CD4-positive, alpha-beta T cell treated with Interleukin-4 for 1 hour (primary cell): ENCODE data around the gene MFAP1.
A peak's percentile ranks its signal among the peaks of the same experiment; 100 is the strongest.

Experiments used
- DNase-seq, 2 donors: peaks; one replicate each; pipeline ENCODE4 v3.0.0-alpha.2; 2020 to 2022

The MFAP1 gene

GRCh38 chr15:43775411-43775965 lies 49.0 kb downstream of the MFAP1 start:
- no peak for DNase-seq

DNA sequence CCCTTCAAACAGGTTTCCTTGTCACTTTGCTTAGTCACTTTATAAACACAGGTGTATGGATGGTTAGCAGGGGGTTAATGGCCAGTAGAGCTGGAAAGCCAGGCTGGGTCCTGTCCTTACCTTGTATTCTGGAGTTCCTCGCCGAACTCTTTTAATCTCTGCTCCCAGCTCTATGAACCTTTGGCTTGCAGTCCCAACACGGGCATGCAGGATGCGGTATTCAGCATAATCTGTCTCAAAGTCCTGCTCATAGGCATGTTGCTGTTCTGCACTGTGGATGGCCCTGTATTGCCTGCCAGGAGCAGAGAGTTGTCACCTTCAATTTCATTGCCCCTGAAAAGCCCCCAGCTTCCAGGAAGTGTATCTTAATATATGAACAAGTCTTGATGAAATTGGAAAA lies 50.4 kb downstream of the MFAP1 start:
- no peak for DNase-seq

DNA sequence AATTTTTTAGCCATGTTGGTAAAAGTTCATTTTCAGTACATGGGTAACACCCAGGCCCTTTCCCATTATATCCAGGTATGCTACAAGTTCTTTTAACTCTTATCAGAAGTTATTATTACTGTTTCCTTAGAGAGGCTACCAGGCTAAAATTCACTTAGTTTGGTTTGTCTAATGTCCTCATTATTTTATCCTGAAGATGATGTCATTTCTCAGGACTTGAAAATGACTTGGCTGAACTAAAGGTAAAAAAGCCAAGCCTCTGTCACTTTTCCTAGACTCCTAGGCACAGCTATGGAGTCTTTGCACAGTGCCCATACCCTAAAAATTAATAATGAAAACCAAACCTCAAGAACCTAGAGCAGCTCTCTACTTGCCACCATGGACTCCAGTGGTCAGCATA lies 51.9 kb downstream of the MFAP1 start:
- no peak for DNase-seq

- DNase-seq = no peak
These were observed 52.7 kb downstream of the MFAP1 start for GRCh38 chr15:43771816-43772215.

DNA sequence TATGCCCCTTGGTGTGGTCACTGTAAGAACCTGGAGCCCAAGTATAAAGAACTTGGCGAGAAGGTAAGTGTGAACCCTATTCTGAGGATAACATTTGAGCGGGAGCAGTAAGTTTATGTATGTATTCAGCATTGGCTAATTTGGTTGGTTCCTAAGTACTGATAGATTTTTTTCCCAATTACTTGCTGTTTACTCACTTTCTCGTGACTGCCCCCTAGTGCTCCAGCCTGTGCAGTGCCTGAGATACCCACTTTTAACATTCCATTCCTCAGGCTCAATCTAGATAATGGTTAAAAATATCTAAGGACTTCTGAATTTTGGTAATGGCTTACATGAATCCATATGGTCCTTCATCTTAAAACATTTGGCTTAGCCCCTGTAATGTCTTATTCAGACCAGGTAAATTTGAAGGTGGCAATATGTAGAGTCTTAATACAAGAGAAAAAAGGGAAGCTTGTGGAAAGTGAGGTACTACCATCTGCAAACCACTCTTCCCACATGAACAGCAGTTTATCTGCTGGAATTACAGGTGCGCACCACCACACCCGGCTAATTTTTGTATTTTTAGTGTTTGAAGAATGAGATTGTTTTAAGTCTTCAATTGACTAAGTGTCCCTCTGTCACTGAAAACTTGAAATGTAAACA lies 54.8 kb downstream of the MFAP1 start:
- peak; percentile 66 to 71 for DNase-seq

DNA sequence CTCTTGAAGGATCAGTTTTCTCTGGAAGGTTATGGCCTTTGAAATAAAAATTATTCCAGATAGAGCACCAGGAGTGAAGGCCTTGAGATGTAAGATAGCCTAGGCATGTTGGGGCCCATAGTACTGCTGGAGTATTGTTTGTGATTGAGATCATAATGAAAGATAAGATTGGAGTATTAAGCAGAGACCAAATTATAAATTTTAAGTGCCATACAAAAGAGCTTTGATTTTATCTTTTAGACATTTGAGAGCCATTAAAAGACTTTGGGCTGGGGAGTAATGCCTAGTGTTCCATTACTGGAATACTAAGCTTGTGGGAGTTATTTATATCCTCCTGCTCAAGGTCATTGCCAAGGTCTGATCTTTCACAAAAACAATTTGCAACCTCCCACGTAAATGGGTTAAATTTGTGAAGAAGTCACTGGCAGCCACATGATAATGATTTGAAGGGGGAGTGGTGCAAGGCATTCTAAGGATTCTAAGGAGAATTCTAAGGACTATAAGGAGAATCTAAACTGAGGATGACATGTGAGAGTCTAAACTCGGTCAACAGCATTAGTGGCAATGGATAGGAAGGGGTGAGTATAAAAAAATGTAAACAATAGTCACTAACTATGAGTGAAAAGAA lies 60.6 kb downstream of the MFAP1 start:
- DNase-seq = no peak

DNA sequence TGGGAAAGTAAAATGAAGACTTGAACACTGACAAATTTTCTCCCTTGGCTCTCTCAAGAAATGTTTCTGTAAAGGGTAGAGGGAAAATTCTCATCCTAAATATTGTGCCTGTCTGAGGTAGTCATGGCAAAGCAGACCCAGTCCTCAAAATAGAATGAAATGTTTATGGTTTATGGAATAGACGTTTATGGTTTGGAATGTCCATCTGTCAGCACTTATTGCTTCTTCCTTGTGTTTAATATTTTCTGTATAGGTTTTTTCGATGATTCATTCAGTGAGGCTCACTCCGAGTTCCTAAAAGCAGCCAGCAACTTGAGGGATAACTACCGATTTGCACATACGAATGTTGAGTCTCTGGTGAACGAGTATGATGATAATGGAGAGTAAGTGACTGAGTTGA lies 61.7 kb downstream of the MFAP1 start:
- no peak for DNase-seq
